Measurements from ENCODE around the gene FAM181A. TPM values are rescaled to one million over a fixed set of nuclear protein-coding genes. Genes with fewer than 3 reads are reported as not detected.

FAM181A gene
- total and polyA plus RNA-seq, 10 of the 15 experiments (the other 5 are each of a cell fraction or from before 2014, with no cell fraction given), result not detected

GRCh38 chr14:93961620-93962019 is 34.5 kb downstream of the FAM181A start:
- CTCF ChIA-PET, result interaction anchor here (1.2 to 6.6 kb wide), 6 partner anchors 11 to 39 kb away, joined by 3 to 73 read pairs (median 28); partner anchors contain the start of gene ASB2
- Histone ChIP-seq H4K20me1 (ENCODE audit: control insufficient read depth, insufficient read depth) (no peaks in the 10 kb centered on the region), H3K9ac (ENCODE audit: control insufficient read depth, insufficient read depth, low read length) (no peak overlapping the region), H3K27me3 (replicated peaks in 1 of 2; ENCODE audit: control insufficient read depth in 2 of 2, insufficient read depth in 2 of 2, low read length in 1 of 2) (no peaks in the 10 kb centered on the region), H3K36me3 (ENCODE audit: control insufficient read depth in 2 of 2, insufficient read depth in 2 of 2, low read length in 1 of 2) (no peaks in the 10 kb centered on the region), H3K9me3 (replicated peaks; ENCODE audit: control insufficient read depth, insufficient read depth, low read length) (no peaks in the 10 kb centered on the region; the same call in 1 of the 3 replicates), H3K4me3 (no peak overlapping the region), H2AFZ (ENCODE audit: control insufficient read depth, low read depth, low read length) (no peak overlapping the region), H3K4me1 (ENCODE audit: control insufficient read depth, insufficient read depth, low read length) (peaks cover 95% of the 10 kb centered on the region), H3K4me2 (ENCODE audit: control insufficient read depth, insufficient read depth) (peak overlapping the region; percentile 5), H3K27ac (ENCODE audit: control insufficient read depth, insufficient read depth) (peak overlapping the region; percentile 27), H3K79me2 (ENCODE audit: control insufficient read depth, insufficient read depth, low read length) (no peaks in the 10 kb centered on the region)
- DNase-seq (ENCODE audit: low read depth, low spot score) (no peak), ATAC-seq (no peak), FAIRE-seq (no peak)
- no peak for TF ChIP-seq POLR2AphosphoS2 (IDR thresholded peaks at IDR 0.05; ENCODE audit: low read depth, low read length)
- TF ChIP-seq POLR2A (IDR thresholded peaks at IDR 0.05; ENCODE audit: low read depth, low read length), result peak; percentile 58; the same call in 1 of the 2 replicates
- POLR2A ChIA-PET, result interaction anchor here (2.3 to 7.8 kb wide), 3 partner anchors 8 to 17 kb away, joined by 18 to 128 read pairs (median 18); partner anchors contain the start of gene ASB2
- in situ Hi-C loops (cut with MboI) (loop anchor here (25.0 kb wide), 2 partner anchors 1199 to 1701 kb away; no protein-coding TSS in a partner anchor), intact Hi-C loops (cut with micrococcal nuclease; ENCODE audit: unreplicated experiment) (no loop called here)
- SMC1A ChIA-PET (ENCODE audit: uncharacterized antibody, unreplicated experiment), result interaction anchor here (4.2 to 19.5 kb wide), 3 partner anchors 15 to 38 kb away, joined by 42 to 409 read pairs (median 77); partner anchors contain the start of gene ASB2
- RAD21 ChIA-PET (ENCODE audit: unreplicated experiment), result interaction anchor here (0.9 to 15.3 kb wide), 5 partner anchors 13 to 39 kb away, joined by 3 to 324 read pairs (median 20); partner anchors contain the start of genes ASB2 and CCDC197
- BruUV-seq (replicated peaks), result no TSS peak
- WGBS (ENCODE audit: insufficient coverage, insufficient replicate concordance, low lambda C conversion rate, missing lambda C conversion rate), result 89% methylated on average over 8 of the region's 8 CpGs

GRCh38 chr14:93962701-93963601 is 35.8 kb downstream of the FAM181A start:
- DNase-seq (ENCODE audit: low read depth, low spot score) (peak; percentile 72), ATAC-seq (peak; percentile 61), FAIRE-seq (peak; percentile 74)
- no peaks in the 10 kb centered on the region for H3K36me3 ChIP-seq (ENCODE audit: control insufficient read depth in 2 of 2, insufficient read depth in 2 of 2, low read length in 1 of 2)
- ChIA-PET POLR2A (interaction anchor here (0.6 to 3.3 kb wide), 5 partner anchors 8 to 38 kb away, joined by 3 to 18 read pairs (median 3); partner anchors contain the start of gene ASB2), CTCF (interaction anchor here (0.8 to 6.6 kb wide), 9 partner anchors 8 to 42 kb away, joined by 3 to 73 read pairs (median 4); partner anchors contain the start of gene ASB2), RAD21 (ENCODE audit: unreplicated experiment) (interaction anchor here (1.2 to 15.3 kb wide), 5 partner anchors 10 to 37 kb away, joined by 4 to 324 read pairs (median 20); partner anchors contain the start of genes ASB2 and CCDC197), SMC1A (ENCODE audit: uncharacterized antibody, unreplicated experiment) (interaction anchor here (0.7 to 19.5 kb wide), 9 partner anchors 8 to 424 kb away, joined by 3 to 409 read pairs (median 3); partner anchors contain the start of gene ASB2)
- H4K20me1 ChIP-seq (ENCODE audit: control insufficient read depth, insufficient read depth), result no peaks in the 10 kb centered on the region
- intact Hi-C loops (cut with micrococcal nuclease; ENCODE audit: unreplicated experiment), result no loop called here
- H3K4me1 ChIP-seq (ENCODE audit: control insufficient read depth, insufficient read depth, low read length), result peaks cover 96% of the 10 kb centered on the region
- peak overlapping the region; percentile 95 for H3K27ac ChIP-seq (ENCODE audit: control insufficient read depth, insufficient read depth)
- H3K4me2 ChIP-seq (ENCODE audit: control insufficient read depth, insufficient read depth), result peak overlapping the region; percentile 97
- H3K9ac ChIP-seq (ENCODE audit: control insufficient read depth, insufficient read depth, low read length), result peak overlapping the region; percentile 72
- BruUV-seq (replicated peaks), result no TSS peak
- peak overlapping the region; percentile 29; the same call in 1 of the 2 replicates for H2AFZ ChIP-seq (ENCODE audit: control insufficient read depth, low read depth, low read length)
- no peaks in the 10 kb centered on the region; the same call in 1 of the 3 replicates for H3K9me3 ChIP-seq (replicated peaks; ENCODE audit: control insufficient read depth, insufficient read depth, low read length)
- peak overlapping the region; percentile 49 for H3K4me3 ChIP-seq
- no peaks in the 10 kb centered on the region for H3K79me2 ChIP-seq (ENCODE audit: control insufficient read depth, insufficient read depth, low read length)
- in situ Hi-C loops (cut with MboI), result loop anchor here (25.0 kb wide), 2 partner anchors 1201 to 1699 kb away; no protein-coding TSS in a partner anchor
- WGBS (ENCODE audit: insufficient coverage, insufficient replicate concordance, low lambda C conversion rate, missing lambda C conversion rate), result 22% methylated on average over 16 of the region's 16 CpGs
- no peaks in the 10 kb centered on the region for H3K27me3 ChIP-seq (replicated peaks in 1 of 2; ENCODE audit: control insufficient read depth in 2 of 2, insufficient read depth in 2 of 2, low read length in 1 of 2)
- TF ChIP-seq MTA2 (IDR thresholded peaks at IDR 0.05; ENCODE audit: low read depth) (peak; percentile 72), HSF1 (IDR thresholded peaks at IDR 0.05; ENCODE audit: low read depth, low read length) (no peak), NR2C2 (IDR thresholded peaks at IDR 0.05; ENCODE audit: borderline replicate concordance, control insufficient read depth, insufficient read length, low read depth) (no peak), SRF (IDR thresholded peaks at IDR 0.05; ENCODE audit: low read depth in 2 of 2, low read length in 2 of 2) (peak in 1 of 2 experiments; percentile 69; a peak in 2 of 4 replicates), BMI1 (IDR thresholded peaks at IDR 0.05; ENCODE audit: borderline replicate concordance) (no peak), MYB (IDR thresholded peaks at IDR 0.05; ENCODE audit: borderline replicate concordance, low read depth, low read length) (peak; percentile 57; the same call in 1 of the 2 replicates), ELK1 (IDR thresholded peaks at IDR 0.05; ENCODE audit: low read depth, low read length) (peak; percentile 28; the same call in 1 of the 2 replicates), MEF2A (IDR thresholded peaks at IDR 0.05; ENCODE audit: insufficient read depth, low read depth, low read length) (0 out of 2 replicates have a peak, but pooled peaks have one; percentile 18)
